Right atrium auricular region (tissue), 2 donors: ENCODE measurements around the gene SLC35E4. TPM values are rescaled to one million over a fixed set of nuclear protein-coding genes. Genes with fewer than 3 reads are reported as not detected.

Source experiments
- DNase-seq: peaks from one replicate; pipeline ENCODE4 v3.0.0-alpha.2; 2019; ENCODE audit warnings: low spot score
- H3K27ac ChIP-seq, 2 donors: fragments of 200-600 bp; sonication (generic); 1 replicate in 1 of 2; 2 replicates in 1 of 2; pipeline ENCODE4 v1.5.1; 2016 to 2019
- H3K27me3 ChIP-seq, 2 donors: fragments of 200-600 bp; sonication (generic); one replicate each; pipeline versions ENCODE4 v1.5.1 to v1.6.0; 2017 to 2019
- H3K36me3 ChIP-seq: fragments of 200-600 bp; sonication (generic); one replicate; pipeline ENCODE4 v1.5.1; 2016
- H3K4me1 ChIP-seq, 2 donors: fragments of 200-600 bp; sonication (generic); one replicate each; pipeline versions ENCODE4 v1.5.1 to v1.6.0; 2017 to 2019
- H3K4me3 ChIP-seq, 2 donors: fragments of 200-600 bp; sonication (generic); 1 replicate in 1 of 2; 2 replicates in 1 of 2; pipeline ENCODE4 v1.5.1; 2017 to 2019; ENCODE audit warnings: mild to moderate bottlenecking in 1 of 2, moderate library complexity in 1 of 2
- H3K9me3 ChIP-seq, 2 donors: fragments of 200-600 bp; sonication (generic); one replicate each; pipeline ENCODE4 v1.5.1; 2019
- total RNA-seq, 2 donors: library from RNA; depleted of rRNA; stranded (reverse); fragments of >200 nt; gene quantifications; one replicate each; pipeline ENCODE4 v1.1.0, GENCODE V29; 2016
- TF ChIP-seq, protein P1 (sequence below), 2 donors: fragments of 200-600 bp; sonication (generic); IDR thresholded peaks; one replicate each; pipeline ENCODE4 v1.5.1; 2019; ENCODE audit warnings: antibody characterized with exemption in 2 of 2

The SLC35E4 gene
- total RNA-seq, 2 donors from 2014 or later: 4.0 to 9.1 TPM

DNA sequence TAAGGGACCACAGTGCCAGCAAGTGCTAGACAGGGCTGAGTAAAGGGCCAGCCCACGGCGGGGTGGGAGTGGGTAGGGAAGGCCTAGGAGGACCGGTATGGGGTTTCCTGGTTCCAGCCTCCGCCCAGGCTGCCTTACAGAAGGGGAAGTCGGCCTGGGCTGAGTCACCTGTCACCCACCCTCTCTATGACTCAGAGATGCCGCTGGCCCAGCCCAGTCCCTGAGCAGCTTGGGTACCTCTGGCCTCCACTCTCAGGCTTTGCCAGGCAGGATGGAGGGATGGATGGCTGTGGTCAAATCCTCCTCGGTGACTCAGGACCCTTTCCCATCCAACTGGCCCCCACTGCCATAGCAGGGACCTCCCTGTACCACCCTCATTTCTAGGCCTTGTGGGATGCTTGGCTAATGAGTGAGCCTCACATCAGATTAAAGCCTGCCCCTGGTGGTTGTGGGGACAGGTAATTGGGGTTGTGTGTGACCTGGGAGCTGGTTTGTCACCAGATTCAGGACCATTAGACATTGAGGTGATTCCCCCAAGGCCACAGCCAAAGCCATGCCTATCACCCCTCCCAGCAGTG, 13.9 kb downstream of the SLC35E4 start:
- Histone ChIP-seq H3K36me3 (peaks cover 6% of the 10 kb centered on the region), H3K4me3 (no peak overlapping the region), H3K27me3 (no peaks in the 10 kb centered on the region), H3K9me3 (no peaks in the 10 kb centered on the region), H3K27ac (no peak overlapping the region), H3K4me1 (no peaks in the 10 kb centered on the region)
- TF ChIP-seq, protein P1, sequence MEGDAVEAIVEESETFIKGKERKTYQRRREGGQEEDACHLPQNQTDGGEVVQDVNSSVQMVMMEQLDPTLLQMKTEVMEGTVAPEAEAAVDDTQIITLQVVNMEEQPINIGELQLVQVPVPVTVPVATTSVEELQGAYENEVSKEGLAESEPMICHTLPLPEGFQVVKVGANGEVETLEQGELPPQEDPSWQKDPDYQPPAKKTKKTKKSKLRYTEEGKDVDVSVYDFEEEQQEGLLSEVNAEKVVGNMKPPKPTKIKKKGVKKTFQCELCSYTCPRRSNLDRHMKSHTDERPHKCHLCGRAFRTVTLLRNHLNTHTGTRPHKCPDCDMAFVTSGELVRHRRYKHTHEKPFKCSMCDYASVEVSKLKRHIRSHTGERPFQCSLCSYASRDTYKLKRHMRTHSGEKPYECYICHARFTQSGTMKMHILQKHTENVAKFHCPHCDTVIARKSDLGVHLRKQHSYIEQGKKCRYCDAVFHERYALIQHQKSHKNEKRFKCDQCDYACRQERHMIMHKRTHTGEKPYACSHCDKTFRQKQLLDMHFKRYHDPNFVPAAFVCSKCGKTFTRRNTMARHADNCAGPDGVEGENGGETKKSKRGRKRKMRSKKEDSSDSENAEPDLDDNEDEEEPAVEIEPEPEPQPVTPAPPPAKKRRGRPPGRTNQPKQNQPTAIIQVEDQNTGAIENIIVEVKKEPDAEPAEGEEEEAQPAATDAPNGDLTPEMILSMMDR (IDR thresholded peaks at IDR 0.05): no peak
- no peak for DNase-seq

DNA sequence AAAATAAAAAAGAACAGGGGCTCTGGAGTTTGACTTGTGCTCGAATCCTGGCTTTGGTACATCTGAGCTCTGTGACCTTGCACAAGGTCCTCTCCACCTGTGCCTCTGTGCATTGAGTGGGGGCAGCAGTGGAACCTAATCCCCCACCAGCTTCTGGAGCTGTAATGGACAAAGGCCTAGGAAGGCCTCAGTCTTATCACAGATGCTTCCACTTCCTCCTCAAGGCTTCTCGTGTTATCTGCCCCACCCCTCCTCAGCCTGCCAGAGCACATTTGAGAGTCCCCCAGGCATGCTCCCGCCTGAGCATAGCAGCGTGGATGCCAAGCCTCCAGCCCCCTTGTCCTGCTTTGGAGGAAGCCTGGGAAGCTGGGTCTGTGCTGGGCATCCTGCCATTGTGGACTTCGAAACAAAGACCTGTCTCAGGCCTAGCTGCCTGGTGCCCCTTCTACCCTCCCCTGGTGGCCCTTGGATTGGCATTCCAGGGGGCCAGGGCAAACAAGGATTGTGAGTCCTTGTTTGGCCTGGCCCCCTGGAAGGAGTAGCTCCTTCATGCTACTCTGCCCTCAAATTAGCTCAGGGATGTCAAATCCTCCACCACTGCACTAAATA, 15.0 kb downstream of the SLC35E4 start:
- Histone ChIP-seq H3K4me3 (no peak overlapping the region), H3K27me3 (no peaks in the 10 kb centered on the region), H3K36me3 (peaks cover 6% of the 10 kb centered on the region), H3K4me1 (no peaks in the 10 kb centered on the region), H3K27ac (no peak overlapping the region), H3K9me3 (no peaks in the 10 kb centered on the region)
- no peak for DNase-seq
- TF ChIP-seq, protein P1 (IDR thresholded peaks at IDR 0.05): no peak

DNA sequence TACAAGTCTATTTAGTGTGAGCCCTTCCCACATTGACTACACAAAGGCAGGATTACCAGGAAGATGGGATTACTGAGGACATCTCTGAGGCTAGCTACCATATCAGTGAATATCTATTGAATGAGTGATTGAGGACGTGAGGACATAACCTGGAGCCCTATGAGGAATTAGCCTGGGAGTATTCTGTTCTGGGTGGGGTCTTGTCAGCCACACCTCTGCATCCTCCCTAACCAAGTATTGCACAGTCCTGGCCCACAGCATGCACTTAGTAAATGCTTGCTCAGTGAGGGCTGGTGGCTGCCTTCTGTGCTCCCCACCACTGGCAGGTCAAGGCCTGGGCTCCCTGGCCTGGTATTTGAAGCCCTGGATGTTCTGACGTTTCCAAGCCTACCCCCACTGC, 17.3 kb downstream of the SLC35E4 start:
- no peaks in the 10 kb centered on the region for H3K27me3 ChIP-seq
- TF ChIP-seq, protein P1 (IDR thresholded peaks at IDR 0.05): no peak

DNA sequence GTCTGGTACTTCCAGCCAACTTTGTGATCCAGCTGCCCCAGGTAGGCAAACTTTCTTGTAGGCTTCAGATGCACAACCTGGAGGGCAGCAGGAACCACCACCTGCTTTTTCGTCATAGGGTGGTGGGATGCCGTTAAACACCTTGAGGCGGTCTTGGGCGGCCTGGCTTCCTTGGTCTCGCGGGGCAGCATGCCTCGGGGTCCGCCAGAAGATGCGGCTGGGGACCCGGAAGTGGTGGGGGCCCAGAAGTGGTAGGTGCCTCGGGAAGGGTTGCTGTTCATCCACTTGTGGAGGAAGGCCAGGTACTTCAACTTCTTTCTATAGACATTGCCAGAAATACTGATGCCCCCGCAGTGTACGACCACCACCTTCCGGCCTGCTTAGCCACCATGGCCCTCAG, 18.8 kb downstream of the SLC35E4 start:
- Histone ChIP-seq H3K4me1 (no peaks in the 10 kb centered on the region), H3K27me3 (no peaks in the 10 kb centered on the region), H3K9me3 (no peaks in the 10 kb centered on the region), H3K36me3 (no peaks in the 10 kb centered on the region), H3K27ac (no peak overlapping the region), H3K4me3 (no peak overlapping the region)
- TF ChIP-seq, protein P1 (IDR thresholded peaks at IDR 0.05): no peak
- DNase-seq: no peak

More for the DNA sequence above, 17.3 kb downstream of the SLC35E4 start:
- no peak for DNase-seq
- Histone ChIP-seq H3K9me3 (no peaks in the 10 kb centered on the region), H3K4me1 (no peaks in the 10 kb centered on the region), H3K4me3 (no peak overlapping the region), H3K36me3 (no peaks in the 10 kb centered on the region), H3K27ac (no peak overlapping the region)

DNA sequence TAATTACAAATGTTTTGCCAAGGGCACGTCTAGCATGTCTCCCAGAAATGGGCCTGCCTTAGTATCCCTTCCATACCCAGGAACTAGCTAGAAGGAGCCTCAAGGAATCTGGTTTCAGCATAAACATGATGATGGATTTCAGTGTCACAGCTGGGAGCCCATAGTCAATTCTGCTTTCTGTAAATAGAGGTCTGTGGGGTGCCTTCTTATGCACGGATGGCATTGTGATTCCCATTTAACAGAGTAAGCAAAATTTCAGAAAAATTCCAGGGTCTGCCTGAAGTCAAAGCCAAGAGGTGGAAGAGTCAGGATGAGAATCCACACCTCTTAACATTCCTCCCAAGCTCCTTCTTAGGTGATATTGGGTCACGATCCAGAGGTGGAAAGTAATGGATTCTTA, 20.0 kb downstream of the SLC35E4 start:
- H3K9me3 ChIP-seq: no peaks in the 10 kb centered on the region
- H3K36me3 ChIP-seq: no peaks in the 10 kb centered on the region
- H3K27me3 ChIP-seq: no peaks in the 10 kb centered on the region
- TF ChIP-seq, protein P1 (IDR thresholded peaks at IDR 0.05): no peak
- DNase-seq: no peak
- no peaks in the 10 kb centered on the region for H3K4me1 ChIP-seq
- no peak overlapping the region for H3K27ac ChIP-seq
- H3K4me3 ChIP-seq: no peak overlapping the region

DNA sequence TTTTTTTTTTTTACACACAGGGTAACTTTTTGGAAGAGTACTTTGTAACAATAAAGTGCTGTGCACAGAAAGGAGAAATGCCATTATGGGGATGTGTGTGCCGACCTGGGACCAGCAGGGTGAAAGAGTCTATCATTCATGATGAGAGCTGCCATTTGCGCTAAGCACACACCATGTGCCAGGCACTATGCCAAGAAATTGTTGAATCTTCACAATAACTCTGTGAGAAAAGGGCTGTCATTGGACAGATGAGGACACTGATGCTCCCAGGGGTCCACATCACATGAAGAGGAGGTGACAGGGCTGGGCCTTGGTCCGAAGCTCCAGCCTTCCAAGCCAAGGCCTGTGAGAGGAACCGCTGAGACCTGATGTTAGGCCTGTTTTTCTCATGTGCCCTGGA, 26.5 kb downstream of the SLC35E4 start:
- H3K4me3 ChIP-seq: no peak overlapping the region
- H3K9me3 ChIP-seq: no peaks in the 10 kb centered on the region
- no peak for DNase-seq
- H3K27me3 ChIP-seq: no peaks in the 10 kb centered on the region
- no peak overlapping the region for H3K27ac ChIP-seq
- TF ChIP-seq, protein P1 (IDR thresholded peaks at IDR 0.05): no peak
- peaks cover 0 to 6% of the 10 kb centered on the region in 2 donors for H3K4me1 ChIP-seq
- H3K36me3 ChIP-seq: peaks cover 6% of the 10 kb centered on the region
